Inferior parietal cortex (tissue), 1 donor: Measurements from ENCODE around the gene WBP4.

Experiments
- DNase-seq: peaks from one replicate; pipeline ENCODE4 v3.0.0-alpha.2; 2016; ENCODE audit errors: extremely low spot score

Gene WBP4

DNA sequence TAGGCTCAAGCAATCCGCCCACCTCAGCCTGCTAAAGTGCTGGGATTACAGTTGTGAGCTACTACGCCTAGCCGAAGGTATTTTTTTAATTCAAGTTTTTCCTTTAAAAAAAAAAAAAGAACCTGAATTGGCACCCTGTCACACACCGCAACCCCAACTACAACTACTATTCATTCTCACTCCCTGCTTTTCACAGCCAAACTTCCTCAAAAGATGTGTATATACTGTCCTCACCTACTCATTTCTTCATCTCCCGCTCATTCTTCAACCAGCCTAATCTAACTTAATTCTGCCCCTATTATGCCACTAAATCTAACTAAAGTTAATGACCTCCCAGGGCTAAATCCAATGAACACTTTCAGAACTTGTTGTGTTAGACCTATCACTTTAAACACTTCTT lies 12.7 kb upstream of the WBP4 start:
- DNase-seq, result no peak

GRCh38 chr13:41049480-41050440 lies 11.5 kb upstream of the WBP4 start:
- no peak for DNase-seq

- no peak for DNase-seq
Measured at GRCh38 chr13:41052441-41052840, 8.9 kb upstream of the WBP4 start.

- DNase-seq, result no peak
Measured at GRCh38 chr13:41053384-41053826, 7.9 kb upstream of the WBP4 start.

DNA sequence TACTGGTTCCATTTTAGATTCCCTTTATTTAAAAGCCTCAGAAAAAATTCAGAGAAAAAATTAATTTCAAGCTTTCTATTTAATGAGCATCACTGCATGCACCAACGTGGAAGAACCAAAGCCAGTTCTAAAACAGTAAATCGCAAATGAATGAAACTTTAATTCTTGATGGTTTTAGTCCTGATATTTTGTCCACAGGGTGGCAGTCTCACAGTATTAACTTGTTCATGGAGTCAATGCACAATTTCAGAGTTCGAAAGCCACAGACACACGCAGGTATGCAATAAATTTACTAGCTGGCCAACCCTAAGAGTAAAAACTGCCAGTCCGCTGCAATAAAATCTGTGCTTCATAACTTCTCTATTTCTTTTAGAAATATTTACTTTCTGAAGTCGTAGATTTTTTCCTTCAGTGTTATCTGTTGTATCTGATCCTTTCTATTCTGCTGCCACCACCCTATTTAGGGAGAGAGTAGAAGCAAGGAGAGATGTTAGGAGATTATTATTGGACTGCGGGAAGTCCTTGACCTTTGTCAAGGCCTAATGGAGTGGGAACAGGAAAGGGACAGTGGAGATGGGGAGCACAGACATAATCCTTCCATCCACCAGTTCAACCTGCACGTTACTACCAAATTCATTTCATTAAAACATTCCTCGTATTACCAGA lies 7.0 kb upstream of the WBP4 start:
- peak; percentile 50 for DNase-seq

- no peak for DNase-seq
Measured at GRCh38 chr13:41054919-41055619, 6.2 kb upstream of the WBP4 start.

DNA sequence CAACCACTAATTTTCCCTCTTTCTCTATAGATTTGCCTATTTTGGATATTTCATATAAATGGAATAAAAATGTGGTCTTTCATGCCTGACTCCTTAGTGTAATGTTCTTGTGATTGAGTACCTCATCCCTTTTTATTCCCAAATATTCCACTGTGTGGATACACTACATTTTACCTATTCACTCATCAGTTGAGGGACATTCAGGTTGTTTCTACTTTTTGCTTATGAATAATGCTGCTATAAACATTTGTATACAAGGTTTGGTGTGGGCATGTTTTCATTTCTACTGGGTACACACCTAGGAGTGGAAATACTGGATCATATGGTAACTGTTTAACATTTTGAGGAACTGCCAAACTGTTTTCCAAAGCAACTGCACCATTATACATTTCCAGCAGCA lies 5.1 kb upstream of the WBP4 start:
- no peak for DNase-seq

DNA sequence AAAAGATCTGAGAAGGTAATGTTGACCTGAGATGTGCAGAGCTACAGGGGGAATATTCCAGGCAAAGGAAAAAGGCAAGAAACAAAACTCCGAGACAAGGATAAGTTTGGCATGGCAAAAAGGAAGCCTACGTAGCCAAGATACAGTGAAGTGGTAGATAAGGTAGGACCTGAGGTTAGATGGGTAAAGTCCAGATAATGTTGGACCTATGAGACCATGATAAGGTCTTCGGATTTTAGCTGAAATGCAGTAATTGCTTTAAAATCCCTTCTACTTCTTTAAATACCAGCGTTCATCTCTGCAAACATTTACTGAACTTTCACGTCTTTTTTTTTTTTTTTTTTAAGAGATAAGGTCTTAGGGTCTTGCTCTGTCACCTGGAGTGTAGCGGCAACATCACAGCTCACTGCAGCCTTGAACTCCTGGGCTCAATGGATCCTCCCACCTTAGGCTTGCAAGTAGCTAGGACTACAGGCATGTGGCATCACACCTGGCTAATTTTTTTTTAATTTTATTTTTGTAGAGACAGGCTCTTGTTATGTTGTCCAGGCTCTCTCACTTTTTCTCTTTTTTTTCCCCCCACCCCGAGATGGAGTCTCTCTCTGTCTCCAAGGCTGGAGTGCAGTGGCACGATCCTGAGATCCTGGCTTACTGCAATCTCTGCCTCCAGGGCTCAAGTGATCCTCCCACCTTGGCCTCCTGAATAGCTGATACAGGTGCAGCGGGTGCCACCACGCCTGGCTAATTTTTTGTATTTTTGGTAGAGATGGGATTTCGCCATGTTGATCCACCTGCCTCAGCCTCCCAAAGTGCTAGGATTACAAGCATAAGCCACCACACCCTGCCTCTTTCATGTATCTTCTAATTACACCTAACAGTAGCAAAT lies 4.2 kb upstream of the WBP4 start:
- DNase-seq, result no peak

DNA sequence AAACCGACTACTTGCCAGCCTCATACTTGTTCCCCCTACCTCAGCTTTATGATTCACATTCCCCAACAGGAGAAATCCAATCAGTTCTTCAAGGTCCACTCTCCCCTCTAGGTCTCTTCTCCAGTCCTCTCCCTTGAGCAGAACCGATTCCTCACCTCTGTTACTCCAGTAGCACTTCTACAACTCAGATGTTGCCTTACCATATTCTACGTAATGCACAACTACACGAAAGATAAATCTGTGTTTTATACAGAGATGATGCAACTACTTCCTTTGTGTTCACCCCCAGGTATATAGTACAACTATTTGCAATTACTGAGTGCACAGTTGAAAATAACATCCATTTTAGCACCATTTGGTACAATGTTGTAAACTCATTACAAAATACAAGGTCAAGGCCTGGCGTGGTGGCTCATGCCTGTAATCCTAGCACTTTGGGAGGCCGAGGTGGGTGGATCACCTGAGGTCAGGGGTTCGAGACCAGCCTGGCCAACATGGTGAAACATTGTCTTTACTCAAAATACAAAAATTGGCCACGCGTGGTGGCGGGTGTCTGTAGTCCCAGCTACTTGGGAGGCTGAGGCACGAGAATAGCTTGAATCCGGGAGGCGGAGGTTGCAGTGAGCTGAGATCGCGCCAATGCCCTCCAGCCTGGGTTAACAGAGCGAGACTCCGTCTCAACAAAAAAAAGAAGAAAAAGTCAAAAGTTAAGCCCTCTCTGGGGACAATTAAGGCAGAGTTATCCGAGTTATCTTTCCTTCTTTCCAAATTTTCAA lies 2.8 kb upstream of the WBP4 start:
- no peak for DNase-seq

DNA sequence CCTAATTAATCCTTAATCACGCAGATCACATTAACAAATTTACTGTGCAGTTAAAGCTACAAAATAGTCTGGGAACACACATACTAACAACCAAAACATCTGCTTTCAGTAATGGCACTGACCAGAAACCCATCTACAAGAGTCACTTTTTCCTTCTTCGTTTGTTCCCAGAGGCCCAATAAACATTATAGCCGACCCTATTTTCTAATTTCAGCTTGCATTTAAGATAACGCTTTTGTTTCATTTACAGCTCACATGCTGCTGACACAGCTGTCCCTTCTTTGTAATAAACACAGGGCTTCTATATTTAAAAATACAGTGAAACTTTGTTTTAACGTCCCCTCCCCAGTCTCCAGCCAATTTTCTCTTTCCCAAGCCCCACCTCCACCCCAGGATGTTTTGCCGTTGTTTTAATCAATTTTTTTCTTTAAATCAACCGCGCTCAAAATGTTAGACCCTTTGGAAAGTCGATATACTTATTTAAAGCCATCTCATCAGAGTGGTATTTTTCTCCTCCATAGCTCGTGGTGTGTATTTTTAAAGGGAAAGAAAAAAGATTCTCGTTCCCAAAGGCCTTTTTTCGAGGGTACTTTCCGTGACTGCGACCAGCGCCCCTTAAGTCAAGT lies 1.7 kb upstream of the WBP4 start:
- DNase-seq, result peak; percentile 66

- DNase-seq, result peak; percentile 80
Measured at GRCh38 chr13:41060082-41060723, 1.1 kb upstream of the WBP4 start.

GRCh38 chr13:41060724-41061074 lies 610 bp upstream of the WBP4 start:
- DNase-seq, result peak; percentile 87

DNA sequence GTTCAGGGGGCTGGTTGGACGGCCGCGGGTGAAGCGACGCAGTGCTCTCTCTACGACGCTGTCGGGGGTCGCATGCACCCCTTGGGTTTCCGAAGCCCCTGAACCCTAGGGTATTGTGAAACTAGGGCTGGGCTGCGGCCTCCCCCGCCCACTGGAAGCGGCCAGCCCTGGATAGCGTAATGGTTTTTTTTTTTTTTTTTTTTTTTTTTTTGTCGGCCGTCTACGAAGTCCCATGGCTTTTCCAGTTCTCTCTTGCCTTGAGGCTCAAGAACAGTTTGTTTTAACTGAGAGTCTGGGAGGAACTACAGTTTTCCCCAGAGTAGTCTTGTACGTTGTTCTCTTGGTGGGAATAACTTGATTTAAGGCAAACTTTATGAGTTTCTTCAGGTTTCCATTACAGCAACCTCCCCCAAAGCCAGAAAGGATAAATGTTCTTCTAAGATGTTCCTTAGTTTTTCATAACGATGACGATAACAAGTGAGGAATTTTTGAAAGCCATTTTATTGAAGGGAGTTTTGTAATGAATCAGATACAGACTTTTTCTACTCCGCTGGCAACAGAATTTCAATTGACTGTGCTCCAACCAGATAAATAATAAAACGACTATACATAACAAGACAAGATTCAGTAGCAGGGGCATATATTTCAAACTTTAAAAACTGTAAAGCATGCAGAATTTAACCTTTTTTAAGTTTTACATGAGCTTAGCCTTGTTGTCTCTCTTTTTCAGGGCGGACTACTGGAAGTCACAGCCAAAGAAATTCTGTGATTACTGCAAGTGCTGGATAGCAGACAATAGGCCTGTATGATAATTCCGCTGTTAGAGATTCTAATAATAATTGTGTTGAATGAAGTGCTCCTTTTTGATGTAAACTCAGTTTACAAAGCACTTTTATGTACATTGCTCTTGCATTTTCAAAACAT lies 867 bp downstream of the WBP4 start:
- peak; percentile 47 for DNase-seq

DNA sequence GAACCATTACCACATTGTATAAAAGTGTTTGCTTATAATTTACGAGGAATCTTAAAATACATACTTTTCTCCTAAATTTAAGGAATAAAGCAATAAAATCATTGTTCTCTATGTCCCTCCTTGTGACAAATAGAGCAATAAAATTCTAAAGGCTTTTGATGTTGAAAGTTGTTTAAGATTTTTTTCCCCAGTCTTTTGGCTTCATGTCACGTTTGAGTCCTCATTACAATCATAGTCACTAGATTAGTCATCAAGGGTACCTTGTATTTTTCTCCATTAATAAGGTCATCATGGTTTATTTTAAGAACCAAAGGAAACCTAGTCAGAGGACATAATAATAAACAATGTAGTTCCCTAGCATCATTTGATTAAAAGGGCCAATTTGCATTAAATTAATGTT lies 3.2 kb downstream of the WBP4 start:
- DNase-seq, result no peak

GRCh38 chr13:41065078-41065477 lies 3.8 kb downstream of the WBP4 start:
- DNase-seq, result no peak

DNA sequence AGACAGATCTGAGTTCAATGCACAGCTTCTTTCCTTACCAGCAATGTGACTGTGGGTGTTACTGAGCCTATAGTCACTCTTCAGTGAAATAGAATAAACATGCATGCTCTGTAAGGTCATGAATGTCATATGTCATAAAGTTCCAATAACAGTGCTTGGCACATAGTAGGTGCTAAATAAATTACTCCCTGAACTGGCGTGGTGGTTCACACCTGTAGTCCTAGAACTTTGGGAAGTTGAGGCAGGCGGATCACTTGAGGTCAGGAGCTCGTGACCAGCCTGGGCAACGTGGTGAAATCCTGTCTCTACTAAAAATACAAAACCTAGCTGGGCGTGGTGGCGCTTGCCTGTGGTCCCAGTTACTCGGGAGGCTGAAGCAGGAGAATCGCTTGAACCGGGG lies 13.2 kb downstream of the WBP4 start:
- no peak for DNase-seq

DNA sequence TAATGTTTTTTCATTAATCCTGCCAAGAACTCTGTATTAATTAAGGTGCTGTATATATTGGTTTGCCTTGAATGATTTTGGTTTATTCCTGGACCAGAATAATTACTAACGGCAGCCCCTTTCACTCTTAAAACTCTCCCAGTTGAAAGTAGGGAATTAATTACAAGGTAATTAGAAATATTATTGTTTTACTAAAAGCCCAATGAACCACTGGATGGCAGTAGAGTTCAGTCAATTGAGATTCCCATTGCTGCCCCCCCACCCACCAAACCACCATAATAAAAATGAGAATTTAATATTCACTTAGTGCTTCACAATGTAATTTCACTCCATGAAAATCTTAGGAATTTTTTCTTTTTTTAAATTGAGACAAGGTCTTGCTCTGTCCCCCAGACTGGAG lies 13.7 kb downstream of the WBP4 start:
- DNase-seq, result peak; percentile 47

DNA sequence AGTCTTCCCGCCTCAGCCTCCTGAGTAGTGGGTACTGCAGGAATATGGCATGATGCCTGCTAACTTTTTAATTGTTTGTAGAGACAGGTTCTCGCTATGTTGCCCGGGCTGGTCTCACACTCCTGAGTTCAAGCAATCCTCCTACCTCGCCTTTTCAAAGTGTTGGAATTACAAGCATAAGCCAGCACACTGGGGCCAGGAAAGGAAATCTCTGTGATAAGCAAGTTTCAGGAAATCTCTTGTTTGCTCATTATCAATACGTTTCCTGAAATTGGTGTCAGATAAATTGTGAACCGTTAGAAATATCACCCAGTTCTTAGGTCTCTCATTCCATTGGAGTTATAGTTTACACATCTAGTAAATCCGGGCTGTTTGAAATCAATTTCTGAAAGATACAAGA lies 14.2 kb downstream of the WBP4 start:
- DNase-seq, result no peak

GRCh38 chr13:41077475-41077874 lies 16.2 kb downstream of the WBP4 start:
- no peak for DNase-seq
